Left ventricle myocardium inferior (tissue), 1 donor: ENCODE measurements around the gene MESP2. TPM values are rescaled to one million over a fixed set of nuclear protein-coding genes. Genes with fewer than 3 reads are reported as not detected.

Experiments used
- DNase-seq: peaks from one replicate; pipeline ENCODE4 v3.0.0-alpha.2; 2020
- H3K27ac ChIP-seq: fragments of 200-600 bp; replicated peaks from 2 replicates; pipeline ENCODE4 v1.8.0; 2021
- H3K27me3 ChIP-seq: fragments of 200-600 bp; 2 replicates; pipeline ENCODE4 v1.8.0; 2021; ENCODE audit warnings: low read depth
- H3K36me3 ChIP-seq: fragments of 200-600 bp; 2 replicates; pipeline ENCODE4 v1.8.0; 2021
- H3K4me1 ChIP-seq: fragments of 200-600 bp; 2 replicates; pipeline ENCODE4 v1.8.0; 2021
- H3K4me3 ChIP-seq: fragments of 200-600 bp; 2 replicates; pipeline ENCODE4 v1.8.0; 2021; ENCODE audit warnings: mild to moderate bottlenecking, moderate library complexity
- H3K9me3 ChIP-seq: fragments of 200-600 bp; replicated peaks from 2 replicates; pipeline ENCODE4 v1.8.0; 2021
- intact Hi-C: fragments of 100-400 bp; cut with micrococcal nuclease; formaldehyde crosslinking; loops from one replicate; pipeline ENCODE4 v1.11.0; 2022
- total RNA-seq: library from RNA; stranded (reverse); fragmentation: NEBNext Ultra II Directional; extraction: Animal tissue kit (Norgen Biotek cat#: 25700); gene quantifications from one replicate; pipeline ENCODE4 v1.2.1, GENCODE V29; 2021
- TF ChIP-seq, protein P1 (sequence below): fragments of 200-600 bp; IDR thresholded peaks from 2 replicates; pipeline ENCODE4 v1.8.0; 2021; ENCODE audit warnings: antibody characterized with exemption, mild to moderate bottlenecking, borderline replicate concordance
- donor health status: DM: no; HTN: yes; CAD: no; lungs with severe emphysema.

Gene MESP2
- total RNA-seq, 1 donor from 2014 or later = 0.27 TPM

GRCh38 chr15:89761929-89762328 is 14.2 kb upstream of the MESP2 start:
- Histone ChIP-seq H3K27me3 (no peaks in the 10 kb centered on the region), H3K9me3 (no peaks in the 10 kb centered on the region), H3K4me1 (peaks cover 11% of the 10 kb centered on the region), H3K4me3 (no peak overlapping the region), H3K27ac (no peak overlapping the region), H3K36me3 (no peaks in the 10 kb centered on the region)
- TF ChIP-seq, protein P1, sequence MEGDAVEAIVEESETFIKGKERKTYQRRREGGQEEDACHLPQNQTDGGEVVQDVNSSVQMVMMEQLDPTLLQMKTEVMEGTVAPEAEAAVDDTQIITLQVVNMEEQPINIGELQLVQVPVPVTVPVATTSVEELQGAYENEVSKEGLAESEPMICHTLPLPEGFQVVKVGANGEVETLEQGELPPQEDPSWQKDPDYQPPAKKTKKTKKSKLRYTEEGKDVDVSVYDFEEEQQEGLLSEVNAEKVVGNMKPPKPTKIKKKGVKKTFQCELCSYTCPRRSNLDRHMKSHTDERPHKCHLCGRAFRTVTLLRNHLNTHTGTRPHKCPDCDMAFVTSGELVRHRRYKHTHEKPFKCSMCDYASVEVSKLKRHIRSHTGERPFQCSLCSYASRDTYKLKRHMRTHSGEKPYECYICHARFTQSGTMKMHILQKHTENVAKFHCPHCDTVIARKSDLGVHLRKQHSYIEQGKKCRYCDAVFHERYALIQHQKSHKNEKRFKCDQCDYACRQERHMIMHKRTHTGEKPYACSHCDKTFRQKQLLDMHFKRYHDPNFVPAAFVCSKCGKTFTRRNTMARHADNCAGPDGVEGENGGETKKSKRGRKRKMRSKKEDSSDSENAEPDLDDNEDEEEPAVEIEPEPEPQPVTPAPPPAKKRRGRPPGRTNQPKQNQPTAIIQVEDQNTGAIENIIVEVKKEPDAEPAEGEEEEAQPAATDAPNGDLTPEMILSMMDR = no peak
- intact Hi-C loops = loop anchor here (5.0 kb wide), 1 partner anchor 115 kb away; no protein-coding TSS in a partner anchor
- no peak for DNase-seq

- no peak for DNase-seq
- Histone ChIP-seq H3K27me3 (no peaks in the 10 kb centered on the region), H3K9me3 (no peaks in the 10 kb centered on the region), H3K27ac (no peak overlapping the region), H3K4me1 (peaks cover 26% of the 10 kb centered on the region), H3K36me3 (no peaks in the 10 kb centered on the region), H3K4me3 (no peak overlapping the region)
- TF ChIP-seq, protein P1 = no peak
- intact Hi-C loops = no loop called here
These were observed 10.4 kb upstream of the MESP2 start for GRCh38 chr15:89765694-89766093.

DNA sequence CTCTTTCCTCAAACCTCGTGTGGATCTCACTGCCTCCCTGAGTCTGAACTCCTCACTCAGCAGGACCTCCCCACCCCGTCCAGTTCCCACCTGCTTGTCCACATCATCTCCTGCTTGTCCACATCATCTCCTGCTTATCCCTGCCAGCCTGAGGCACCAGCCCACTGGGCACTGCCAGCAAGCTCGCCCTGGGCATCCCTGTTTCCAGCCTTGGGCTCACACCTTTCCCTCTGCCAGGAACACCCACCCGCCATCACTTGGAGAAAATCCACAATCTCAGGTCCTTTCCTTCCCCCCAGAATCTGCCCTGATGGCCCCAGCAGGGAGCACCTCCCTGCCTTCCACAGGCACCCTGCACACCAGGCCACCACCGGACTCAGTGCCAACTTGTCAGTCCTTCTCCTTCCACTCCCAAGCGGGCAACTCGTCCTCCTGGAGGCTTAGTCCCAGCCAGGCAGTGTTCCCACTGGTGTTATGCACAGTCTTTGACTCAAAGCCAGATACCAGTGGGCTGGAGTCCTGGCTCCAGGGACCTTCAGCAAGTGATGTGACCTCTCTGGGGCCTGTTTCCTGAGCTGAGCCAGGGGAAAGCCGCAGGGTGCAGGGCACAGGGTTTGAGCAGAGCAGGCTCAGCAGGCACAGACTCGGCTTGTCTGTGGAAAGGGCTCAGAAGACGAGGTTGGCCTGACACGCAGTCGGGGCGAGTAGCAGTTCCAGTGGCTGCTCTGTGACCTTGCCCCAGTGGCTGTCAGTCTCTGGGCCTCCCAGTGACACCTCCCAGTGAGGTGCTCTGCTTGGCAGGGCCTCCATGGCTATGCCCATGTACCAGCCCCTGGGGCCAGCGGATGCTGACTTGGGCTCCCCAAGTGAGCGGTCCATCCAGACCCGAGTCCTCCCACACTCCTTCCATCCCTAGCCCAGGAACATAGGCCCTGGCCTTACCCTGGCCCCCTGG is 9.5 kb upstream of the MESP2 start:
- H3K9me3 ChIP-seq = no peaks in the 10 kb centered on the region
- H3K27ac ChIP-seq = peak overlapping the region; percentile 67
- H3K36me3 ChIP-seq = no peaks in the 10 kb centered on the region
- no peaks in the 10 kb centered on the region for H3K27me3 ChIP-seq
- peaks cover 26% of the 10 kb centered on the region for H3K4me1 ChIP-seq
- intact Hi-C loops = no loop called here
- TF ChIP-seq, protein P1 = no peak
- H3K4me3 ChIP-seq = no peak overlapping the region
- DNase-seq = peak; percentile 54

DNA sequence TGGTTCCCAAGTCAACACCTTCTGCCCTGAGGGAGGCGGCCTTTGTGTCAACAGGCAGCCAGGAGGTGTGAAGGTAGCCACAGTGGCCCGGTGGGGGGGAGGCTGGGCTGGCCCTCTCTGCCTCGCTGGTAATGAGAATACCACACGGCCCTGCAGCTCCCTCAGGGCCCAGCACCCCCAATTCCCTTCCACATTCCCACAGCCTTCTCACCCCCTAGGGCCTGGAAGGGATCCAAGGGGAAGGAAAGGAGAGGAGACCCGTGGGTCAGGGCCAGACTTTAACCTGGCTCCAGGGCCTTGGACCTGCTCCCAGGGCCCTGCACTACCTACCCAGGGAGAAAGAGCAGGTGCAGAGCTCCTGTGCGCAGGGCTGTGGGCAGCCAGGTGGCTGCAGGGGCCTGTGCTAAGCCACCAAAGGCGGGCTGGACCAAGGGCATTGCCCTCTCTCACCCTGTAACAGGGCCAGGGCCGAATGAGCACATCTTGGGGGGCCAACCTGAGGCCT is 8.7 kb upstream of the MESP2 start:
- TF ChIP-seq, protein P1 = no peak
- Histone ChIP-seq H3K4me3 (no peak overlapping the region), H3K4me1 (peaks cover 26% of the 10 kb centered on the region), H3K27me3 (no peaks in the 10 kb centered on the region), H3K36me3 (no peaks in the 10 kb centered on the region), H3K9me3 (no peaks in the 10 kb centered on the region), H3K27ac (peak overlapping the region; percentile 67)
- intact Hi-C loops = no loop called here
- DNase-seq = no peak

DNA sequence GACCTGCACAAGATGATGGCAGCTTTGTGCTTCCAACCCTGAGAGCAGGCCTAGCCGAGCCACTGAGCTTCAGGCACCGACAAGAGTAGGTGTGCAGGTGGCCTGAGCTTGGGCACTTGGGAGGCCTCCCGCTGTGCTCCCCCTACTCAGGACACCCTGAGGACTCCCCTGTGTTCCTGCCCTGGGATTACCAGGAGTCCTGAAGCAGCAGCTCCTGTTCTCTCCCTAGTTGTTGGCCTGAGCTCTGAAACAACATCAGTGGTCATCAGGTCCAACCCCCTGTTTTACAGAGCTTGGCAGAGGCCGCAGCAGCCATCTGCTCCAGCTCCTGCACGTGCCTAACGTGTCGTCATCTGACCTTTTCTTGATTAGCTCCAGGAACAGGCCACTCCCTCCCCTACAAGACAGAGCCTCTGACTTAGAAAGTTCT is 8.0 kb upstream of the MESP2 start:
- no peaks in the 10 kb centered on the region for H3K9me3 ChIP-seq
- intact Hi-C loops = no loop called here
- H3K4me1 ChIP-seq = peaks cover 26% of the 10 kb centered on the region
- no peak overlapping the region for H3K4me3 ChIP-seq
- no peak overlapping the region for H3K27ac ChIP-seq
- no peaks in the 10 kb centered on the region for H3K36me3 ChIP-seq
- DNase-seq = no peak
- TF ChIP-seq, protein P1 = no peak
- H3K27me3 ChIP-seq = no peaks in the 10 kb centered on the region
